ENCODE data around the gene INS. TPM values are rescaled to one million over a fixed set of nuclear protein-coding genes. Genes with fewer than 3 reads are reported as not detected.

Gene INS
- total RNA-seq, 1 experiment from 2014 or later: not detected

DNA sequence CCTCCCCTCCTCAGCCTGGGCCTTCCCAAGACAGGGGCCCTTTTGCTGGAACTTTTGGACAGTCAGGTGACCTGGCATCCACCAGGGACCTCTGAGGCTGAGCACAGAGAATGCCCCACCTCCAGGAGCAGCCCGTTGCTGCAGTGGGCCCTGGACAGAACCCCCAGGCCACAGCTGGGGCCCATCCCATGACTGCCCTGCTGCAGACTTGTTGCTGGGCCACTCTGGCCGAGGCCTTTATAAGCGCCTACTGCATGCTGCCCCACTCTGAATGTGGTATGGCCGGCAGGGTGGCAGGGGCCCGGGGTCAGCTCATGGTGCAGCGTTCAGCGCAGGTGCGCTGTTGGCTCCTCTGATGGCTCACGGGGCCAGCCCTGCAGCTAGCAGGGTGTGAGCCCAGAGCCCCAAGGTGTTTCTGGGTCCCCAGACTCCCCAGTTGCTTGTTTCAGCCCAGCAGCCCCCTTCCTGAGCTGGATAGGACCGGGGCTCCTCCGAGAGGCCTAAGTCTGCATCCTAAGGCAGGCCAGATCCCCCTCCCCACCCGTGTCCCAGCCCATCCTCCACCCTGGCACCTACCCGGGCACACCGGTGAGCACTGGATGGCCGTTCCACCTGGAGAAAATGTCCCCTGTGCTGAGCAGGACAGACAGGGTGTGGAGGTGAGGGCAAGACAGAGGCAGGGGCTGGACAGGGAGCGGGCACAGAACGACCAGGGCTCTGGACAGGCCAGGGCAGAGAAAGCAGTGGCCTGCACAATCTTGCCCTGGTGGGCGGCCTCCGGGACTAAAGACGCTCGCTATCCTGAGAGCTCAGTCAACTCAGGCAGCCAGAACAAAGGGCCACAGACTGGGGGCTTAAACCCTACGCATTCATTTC, 38.7 kb upstream of the INS start:
- Mint-ChIP-seq H3K27me3 (ENCODE audit: low read depth) (peaks cover 34% of the 10 kb centered on the region), H3K36me3 (ENCODE audit: insufficient read depth in 1 of 3, low read depth in 3 of 3) (no peaks in the 10 kb centered on the region), H3K4me3 (no peak overlapping the region), H3K27ac (no peak overlapping the region), H3K9me3 (no peaks in the 10 kb centered on the region), H3K4me1 (no peaks in the 10 kb centered on the region; a peak in 1 of 4 replicates)
- Histone ChIP-seq H2AFZ (ENCODE audit: low read length) (no peak overlapping the region), H2BK15ac (ENCODE audit: low read depth, low read length) (no peak overlapping the region), H3K9me3 (ENCODE audit: control insufficient read depth, low read depth, low read length) (no peaks in the 10 kb centered on the region), H4K5ac (ENCODE audit: insufficient read length, low read depth, low read length) (no peak overlapping the region), H3K27ac (ENCODE audit: insufficient read length, low read depth, low read length) (no peak overlapping the region), H2BK12ac (ENCODE audit: insufficient read length, low read depth, low read length) (no peak overlapping the region), H4K20me1 (ENCODE audit: control insufficient read depth, insufficient read depth, insufficient read length) (no peaks in the 10 kb centered on the region), H3K4me1 (ENCODE audit: insufficient read depth, low read length) (no peaks in the 10 kb centered on the region), H3K14ac (ENCODE audit: insufficient read depth, low read length) (no peak overlapping the region; the same call in 1 of the 2 replicates), H2BK120ac (ENCODE audit: low read depth, low read length, poor library complexity, severe bottlenecking) (no peak overlapping the region), H3K23me2 (ENCODE audit: insufficient read length, low read depth, low read length, poor library complexity, severe bottlenecking) (no peaks in the 10 kb centered on the region), H3K27me3 (ENCODE audit: insufficient read depth, low read length) (no peaks in the 10 kb centered on the region), H3K56ac (ENCODE audit: insufficient read length, low read depth, low read length) (no peak overlapping the region), H3K23ac (ENCODE audit: insufficient read length, low read depth, low read length) (no peak overlapping the region), H3K4ac (ENCODE audit: low read depth, low read length) (no peak overlapping the region), H2AK5ac (ENCODE audit: insufficient read length, low read length) (no peak overlapping the region), H2BK5ac (ENCODE audit: insufficient read length, low read length) (no peak overlapping the region), H3K18ac (ENCODE audit: insufficient read length, low read depth, low read length) (no peak overlapping the region), H3K9ac (ENCODE audit: extremely low read depth, insufficient read length, low read length) (no peak overlapping the region), H3K79me2 (ENCODE audit: insufficient read depth, low read length) (no peaks in the 10 kb centered on the region), H4K8ac (replicated peaks; ENCODE audit: insufficient read length, low read depth, low read length) (no peak overlapping the region), H4K91ac (ENCODE audit: insufficient read length, low read depth, low read length) (no peak overlapping the region), H2BK20ac (ENCODE audit: low read depth, low read length, poor library complexity, severe bottlenecking) (no peak overlapping the region), H3K79me1 (ENCODE audit: insufficient read depth, low read depth, low read length, poor library complexity, severe bottlenecking) (no peaks in the 10 kb centered on the region), H3K4me2 (ENCODE audit: insufficient read depth, insufficient read length, low read length) (no peak overlapping the region), H3T11ph (ENCODE audit: low read length) (no peak overlapping the region)
- WGBS (ENCODE audit: extremely low coverage, insufficient read length, low lambda C conversion rate): no CpG with 5 or more reads among the region's 22 CpGs
- TF ChIP-seq, protein P1, sequence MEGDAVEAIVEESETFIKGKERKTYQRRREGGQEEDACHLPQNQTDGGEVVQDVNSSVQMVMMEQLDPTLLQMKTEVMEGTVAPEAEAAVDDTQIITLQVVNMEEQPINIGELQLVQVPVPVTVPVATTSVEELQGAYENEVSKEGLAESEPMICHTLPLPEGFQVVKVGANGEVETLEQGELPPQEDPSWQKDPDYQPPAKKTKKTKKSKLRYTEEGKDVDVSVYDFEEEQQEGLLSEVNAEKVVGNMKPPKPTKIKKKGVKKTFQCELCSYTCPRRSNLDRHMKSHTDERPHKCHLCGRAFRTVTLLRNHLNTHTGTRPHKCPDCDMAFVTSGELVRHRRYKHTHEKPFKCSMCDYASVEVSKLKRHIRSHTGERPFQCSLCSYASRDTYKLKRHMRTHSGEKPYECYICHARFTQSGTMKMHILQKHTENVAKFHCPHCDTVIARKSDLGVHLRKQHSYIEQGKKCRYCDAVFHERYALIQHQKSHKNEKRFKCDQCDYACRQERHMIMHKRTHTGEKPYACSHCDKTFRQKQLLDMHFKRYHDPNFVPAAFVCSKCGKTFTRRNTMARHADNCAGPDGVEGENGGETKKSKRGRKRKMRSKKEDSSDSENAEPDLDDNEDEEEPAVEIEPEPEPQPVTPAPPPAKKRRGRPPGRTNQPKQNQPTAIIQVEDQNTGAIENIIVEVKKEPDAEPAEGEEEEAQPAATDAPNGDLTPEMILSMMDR (conservative IDR thresholded peaks at IDR 0.05): no peak
- no peak for DNase-seq

Measured in H9 (cell line).